ENCODE data around the gene TSEN2.

TSEN2 gene

GRCh38 chr3:12556690-12557472, 72.6 kb downstream of the TSEN2 start, which contains the start of gene MKRN2:
MKRN2 (plus strand) TSS chr3:12557087; CDS start chr3:12557151, 64 bp downstream.
- DNase-seq (ENCODE audit: low spot score) = peak; percentile 95

GRCh38 chr3:12557473-12558100, 73.3 kb downstream of the TSEN2 start:
- DNase-seq (ENCODE audit: low spot score) = peak; percentile 44

- DNase-seq (ENCODE audit: low spot score) = no peak
Measured at GRCh38 chr3:12558706-12559105, 74.4 kb downstream of the TSEN2 start.

GRCh38 chr3:12559520-12559919, 75.2 kb downstream of the TSEN2 start:
- no peak for DNase-seq (ENCODE audit: low spot score)

- no peak for DNase-seq (ENCODE audit: low spot score)
Measured at GRCh38 chr3:12560505-12561190, 76.4 kb downstream of the TSEN2 start.

GRCh38 chr3:12561397-12561796, 77.1 kb downstream of the TSEN2 start:
- DNase-seq (ENCODE audit: low spot score) = no peak

GRCh38 chr3:12562451-12562850, 78.2 kb downstream of the TSEN2 start:
- DNase-seq (ENCODE audit: low spot score) = no peak

GRCh38 chr3:12566976-12567375, 82.7 kb downstream of the TSEN2 start:
- DNase-seq (ENCODE audit: low spot score) = no peak

- DNase-seq (ENCODE audit: low spot score) = no peak
Measured at GRCh38 chr3:12568747-12569146, 84.5 kb downstream of the TSEN2 start.

- DNase-seq (ENCODE audit: low spot score) = no peak
Measured at GRCh38 chr3:12569836-12570235, 85.6 kb downstream of the TSEN2 start.

- no peak for DNase-seq (ENCODE audit: low spot score)
Measured at GRCh38 chr3:12571986-12572385, 87.7 kb downstream of the TSEN2 start.

GRCh38 chr3:12574131-12574530, 89.9 kb downstream of the TSEN2 start:
- no peak for DNase-seq (ENCODE audit: low spot score)

GRCh38 chr3:12574661-12575060, 90.4 kb downstream of the TSEN2 start:
- no peak for DNase-seq (ENCODE audit: low spot score)

GRCh38 chr3:12577379-12577778, 93.1 kb downstream of the TSEN2 start:
- no peak for DNase-seq (ENCODE audit: low spot score)

- no peak for DNase-seq (ENCODE audit: low spot score)
Measured at GRCh38 chr3:12578742-12579141, 94.5 kb downstream of the TSEN2 start.

- no peak for DNase-seq (ENCODE audit: low spot score)
Measured at GRCh38 chr3:12579456-12579855, 95.2 kb downstream of the TSEN2 start.

- peak; percentile 43 for DNase-seq (ENCODE audit: low spot score)
Measured at GRCh38 chr3:12579905-12580304, 95.6 kb downstream of the TSEN2 start.

- no peak for DNase-seq (ENCODE audit: low spot score)
Measured at GRCh38 chr3:12582730-12583129, 98.5 kb downstream of the TSEN2 start.
